GM12891 (cell line): ENCODE data around the gene PLP1.

Source experiments
- POLR2A ChIP-seq: IDR thresholded peaks from 2 replicates; pipeline ENCODE4 v1.6.1; 2011; ENCODE audit warnings: low read depth, low read length, control low read depth
- POLR2AphosphoS5 ChIP-seq: IDR thresholded peaks from 2 replicates; pipeline ENCODE4 v1.6.1; 2011; ENCODE audit warnings: low read depth, low read length, control low read depth

DNA sequence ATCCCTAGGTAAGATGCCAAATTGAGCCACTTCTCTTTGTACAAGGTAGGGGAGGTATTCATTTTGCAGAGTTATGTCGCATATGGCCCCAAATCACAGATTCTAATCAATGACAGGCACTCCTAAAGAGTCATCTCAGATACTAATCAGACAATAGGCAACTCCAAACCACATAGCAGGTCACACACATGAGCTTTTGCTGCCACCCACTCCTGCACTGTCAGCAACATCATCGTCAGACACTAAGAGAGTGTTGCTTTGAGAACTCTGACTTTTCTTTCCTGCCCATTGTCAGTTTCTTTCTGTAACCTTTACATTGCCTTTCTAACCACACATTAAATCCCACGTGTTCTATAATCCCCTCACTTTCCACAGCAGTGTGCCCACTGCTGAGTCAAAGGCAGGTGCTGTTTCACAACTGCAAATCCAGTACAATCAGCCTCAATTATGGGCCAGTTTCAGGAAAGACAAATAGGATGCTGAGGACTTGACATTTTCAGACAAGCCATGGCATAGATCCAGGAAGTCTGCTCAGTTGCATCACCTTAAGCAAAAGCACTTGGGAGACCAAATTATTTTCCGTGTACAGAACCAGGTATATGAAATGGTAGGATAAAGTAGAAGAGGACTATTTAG lies 42.4 kb upstream of the PLP1 start:
- TF ChIP-seq POLR2A (no peak), POLR2AphosphoS5 (no peak)
